GM18499 (cell line): Measurements from ENCODE around the gene NAV2.

Source experiments
- ATAC-seq: cut with Tn5 transposase; IDR thresholded peaks from one replicate; pipeline ENCODE4 v1.9.1; 2021; ENCODE audit warnings: moderate number of reproducible peaks; ENCODE audit not compliant: insufficient read depth, unreplicated experiment

NAV2 gene

GRCh38 chr11:19849107-19849789 is 136.6 kb downstream of the NAV2 start:
- no peak for ATAC-seq

GRCh38 chr11:19849947-19850593 is 137.4 kb downstream of the NAV2 start:
- ATAC-seq = no peak

- ATAC-seq = no peak
Observed at GRCh38 chr11:19852288-19852687, 139.7 kb downstream of the NAV2 start.

- no peak for ATAC-seq
Observed at GRCh38 chr11:19853016-19853415, 140.4 kb downstream of the NAV2 start.

- ATAC-seq = no peak
Observed at GRCh38 chr11:19853920-19854319, 141.3 kb downstream of the NAV2 start.

- ATAC-seq = no peak
Observed at GRCh38 chr11:19861171-19861570, 148.5 kb downstream of the NAV2 start.

GRCh38 chr11:19862091-19862490 is 149.5 kb downstream of the NAV2 start:
- ATAC-seq = no peak

- no peak for ATAC-seq
Observed at GRCh38 chr11:19864141-19865140, 151.8 kb downstream of the NAV2 start.

GRCh38 chr11:19866037-19866436 is 153.4 kb downstream of the NAV2 start:
- no peak for ATAC-seq

- ATAC-seq = no peak
Observed at GRCh38 chr11:19866521-19866920, 153.9 kb downstream of the NAV2 start.

- ATAC-seq = no peak
Observed at GRCh38 chr11:19867064-19867463, 154.4 kb downstream of the NAV2 start.

- ATAC-seq = no peak
Observed at GRCh38 chr11:19868281-19868821, 155.7 kb downstream of the NAV2 start.

- ATAC-seq = no peak
Observed at GRCh38 chr11:19868871-19869270, 156.2 kb downstream of the NAV2 start.

GRCh38 chr11:19869466-19869865 is 156.8 kb downstream of the NAV2 start:
- no peak for ATAC-seq

GRCh38 chr11:19869946-19870589 is 157.4 kb downstream of the NAV2 start:
- no peak for ATAC-seq

GRCh38 chr11:19871531-19871930 is 158.9 kb downstream of the NAV2 start:
- no peak for ATAC-seq

GRCh38 chr11:19872512-19873145 is 160.0 kb downstream of the NAV2 start:
- no peak for ATAC-seq

GRCh38 chr11:19873730-19874129 is 161.1 kb downstream of the NAV2 start:
- no peak for ATAC-seq

GRCh38 chr11:19874266-19874665 is 161.6 kb downstream of the NAV2 start:
- ATAC-seq = no peak

GRCh38 chr11:19876750-19877149 is 164.1 kb downstream of the NAV2 start:
- no peak for ATAC-seq
